Measurements from ENCODE around the gene TEKTIP1.

- TF ChIP-seq SUZ12 (IDR thresholded peaks at IDR 0.05; ENCODE audit: extremely low read depth, insufficient read depth, insufficient read length) (no peak), ZNF274 (IDR thresholded peaks at IDR 0.05; ENCODE audit: low read depth, low read length) (no peak)
Measured at GRCh38 chr19:3526507-3527237, 12.3 kb upstream of the TEKTIP1 start.

All from NT2/D1 (cell line).